Mucosa of descending colon (tissue), 3 donors: ENCODE measurements around the gene ZCCHC2. TPM values are rescaled to one million over a fixed set of nuclear protein-coding genes. Genes with fewer than 3 reads are reported as not detected.
A peak's percentile ranks its signal among the peaks of the same experiment; 100 is the strongest.

Source experiments
- ATAC-seq: fragments of 200-7000 bp; cut with Tn5 transposase; one replicate; pipeline ENCODE4 v1.9.1; 2020; ENCODE audit warnings: mild to moderate bottlenecking, moderate library complexity
- DNase-seq, 3 donors: peaks; one replicate each; pipeline ENCODE4 v3.0.0-alpha.2; 2020
- H3K36me3 ChIP-seq: fragments of 200-600 bp; one replicate; pipeline ENCODE4 v1.8.0; 2021; ENCODE audit warnings: low read depth, mild to moderate bottlenecking
- H3K4me1 ChIP-seq: fragments of 200-600 bp; one replicate; pipeline ENCODE4 v1.8.0; 2021; ENCODE audit warnings: low read depth, mild to moderate bottlenecking
- H3K4me3 ChIP-seq: fragments of 200-600 bp; one replicate; pipeline ENCODE4 v1.8.0; 2021; ENCODE audit warnings: mild to moderate bottlenecking
- H3K9me3 ChIP-seq: fragments of 200-600 bp; one replicate; pipeline ENCODE4 v1.8.0; 2021; ENCODE audit warnings: mild to moderate bottlenecking
- CTCF ChIP-seq: fragments of 200-600 bp; IDR thresholded peaks from one replicate; pipeline ENCODE4 v1.8.0; 2022; ENCODE audit warnings: antibody characterized with exemption, mild to moderate bottlenecking
- intact Hi-C, 2 donors: fragments of 100-400 bp; cut with DNase I in 1 of 2; cut with micrococcal nuclease in 1 of 2; formaldehyde crosslinking; loops; one replicate each; pipeline versions ENCODE4 v1.11.0 to v1.11.1; 2022; cut with DNase I, micrococcal nuclease
- total RNA-seq, 3 donors: library from RNA; stranded (reverse); fragmentation: NEBNext Ultra II Directional in 2 of 3; extraction: Animal tissue kit (Norgen Biotek cat#: 25700) in 2 of 3; gene quantifications; one replicate each; pipeline versions ENCODE4 v1.2.1 to v1.2.4, GENCODE V29; 2021 to 2023
- donor health status: DM: no; HTN: no; CAD: no; lungs with moderate emphysema.
- donor health status: DM: no; HTN: no; CAD: no.
- donor health status: DM: no; HTN: yes; CAD: no.

Gene ZCCHC2
- total RNA-seq, 3 donors from 2014 or later: 22.2 to 27.5 (median 26.0) TPM

DNA sequence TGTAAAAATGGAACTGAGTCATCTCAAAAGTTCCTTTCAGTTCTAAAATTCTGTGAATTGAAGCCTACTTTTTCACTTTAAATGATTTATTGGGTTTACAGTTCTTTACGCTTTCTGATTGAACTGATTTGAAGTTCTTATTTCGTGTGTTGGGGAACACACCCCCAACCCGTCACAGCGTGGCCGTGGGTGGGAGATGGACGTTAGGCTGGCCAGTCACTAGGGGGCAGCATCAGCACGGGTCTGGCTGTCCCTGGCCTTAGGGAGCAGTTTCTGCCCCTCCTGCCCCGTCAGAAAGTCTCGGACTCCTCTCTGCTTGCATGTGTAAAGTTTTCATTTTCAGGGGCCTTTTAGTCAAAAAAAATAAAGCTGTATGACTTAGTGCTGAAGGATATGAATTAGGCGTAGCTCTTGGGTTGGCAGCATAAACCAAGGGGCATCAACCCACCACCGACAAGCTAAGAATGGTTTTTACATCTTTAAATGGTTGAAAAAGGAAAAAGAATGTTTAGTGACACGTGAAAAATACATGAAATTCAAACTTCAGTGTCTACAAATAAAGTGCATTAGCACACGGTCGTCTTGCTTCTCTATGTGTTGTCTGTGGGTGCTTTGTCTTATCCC lies 63.4 kb downstream of the ZCCHC2 start:
- Histone ChIP-seq H3K9me3 (no peaks in the 10 kb centered on the region), H3K36me3 (no peaks in the 10 kb centered on the region), H3K4me3 (no peak overlapping the region), H3K4me1 (peaks cover 5% of the 10 kb centered on the region)
- DNase-seq (peak in 2 of 3 donors; percentile 70 to 71), ATAC-seq (peak; percentile 73)
- intact Hi-C loops: loop anchor here (5.0 to 10.0 kb wide), 2 partner anchors 396 to 399 kb away; no protein-coding TSS in a partner anchor
- TF ChIP-seq CTCF: peak; percentile 70

GRCh38 chr18:62586781-62587487 lies 64.1 kb downstream of the ZCCHC2 start:
- no peak for TF ChIP-seq CTCF
- H3K4me3 ChIP-seq: no peak overlapping the region
- H3K9me3 ChIP-seq: no peaks in the 10 kb centered on the region
- ATAC-seq (no peak), DNase-seq (no peak)
- H3K4me1 ChIP-seq: peaks cover 5% of the 10 kb centered on the region
- H3K36me3 ChIP-seq: no peaks in the 10 kb centered on the region
- intact Hi-C loops: loop anchor here (5.0 to 10.0 kb wide), 2 partner anchors 395 to 398 kb away; no protein-coding TSS in a partner anchor

DNA sequence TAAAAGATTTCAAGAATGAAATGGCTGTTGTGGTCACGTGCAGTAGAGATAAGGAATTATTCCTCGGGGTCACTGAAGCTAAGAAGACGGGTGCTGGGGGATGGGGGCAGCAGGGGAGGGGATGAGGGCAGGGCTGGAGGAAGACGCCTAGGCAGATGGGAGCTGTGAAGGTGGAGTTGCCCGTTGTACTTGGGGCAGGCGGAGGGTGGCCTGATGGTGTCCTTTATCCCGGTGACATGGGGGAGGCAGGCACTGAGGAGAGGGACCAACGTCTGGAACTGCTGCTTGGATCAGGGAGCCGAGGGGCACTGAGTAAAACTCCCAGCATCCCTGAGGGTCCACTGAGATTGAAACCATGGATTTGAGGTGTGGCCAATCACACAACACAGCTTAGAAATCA lies 64.9 kb downstream of the ZCCHC2 start:
- no peaks in the 10 kb centered on the region for H3K36me3 ChIP-seq
- H3K9me3 ChIP-seq: no peaks in the 10 kb centered on the region
- peaks cover 5% of the 10 kb centered on the region for H3K4me1 ChIP-seq
- no peak overlapping the region for H3K4me3 ChIP-seq
- no peak for ATAC-seq
- DNase-seq: no peak
- intact Hi-C loops: loop anchor here (5.0 to 10.0 kb wide), 2 partner anchors 395 to 397 kb away; no protein-coding TSS in a partner anchor
- no peak for TF ChIP-seq CTCF

DNA sequence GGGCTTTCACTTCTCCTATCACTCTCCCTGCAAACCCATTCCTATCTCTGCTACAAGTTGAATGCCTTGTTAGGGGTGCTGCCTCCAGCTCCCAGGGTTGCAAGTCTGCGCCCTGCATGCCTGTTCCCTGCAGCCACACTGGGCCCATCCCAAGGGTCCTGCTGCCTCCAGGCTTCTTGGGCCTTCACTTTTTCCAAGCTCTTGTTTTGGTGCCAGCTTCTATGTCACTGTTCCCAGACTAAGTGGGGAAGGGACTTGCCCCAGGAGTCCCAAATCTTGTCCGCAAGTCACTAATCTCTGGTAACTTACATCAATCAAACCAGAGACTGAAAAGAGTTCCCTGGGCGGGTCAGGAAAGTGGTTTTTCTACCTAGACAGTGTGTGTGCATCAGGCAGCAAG lies 65.4 kb downstream of the ZCCHC2 start:
- H3K36me3 ChIP-seq: no peaks in the 10 kb centered on the region
- DNase-seq (no peak), ATAC-seq (no peak)
- intact Hi-C loops: loop anchor here (5.0 to 10.0 kb wide), 2 partner anchors 394 to 397 kb away; no protein-coding TSS in a partner anchor
- no peak overlapping the region for H3K4me3 ChIP-seq
- H3K9me3 ChIP-seq: no peaks in the 10 kb centered on the region
- H3K4me1 ChIP-seq: peaks cover 5% of the 10 kb centered on the region
- TF ChIP-seq CTCF: no peak

DNA sequence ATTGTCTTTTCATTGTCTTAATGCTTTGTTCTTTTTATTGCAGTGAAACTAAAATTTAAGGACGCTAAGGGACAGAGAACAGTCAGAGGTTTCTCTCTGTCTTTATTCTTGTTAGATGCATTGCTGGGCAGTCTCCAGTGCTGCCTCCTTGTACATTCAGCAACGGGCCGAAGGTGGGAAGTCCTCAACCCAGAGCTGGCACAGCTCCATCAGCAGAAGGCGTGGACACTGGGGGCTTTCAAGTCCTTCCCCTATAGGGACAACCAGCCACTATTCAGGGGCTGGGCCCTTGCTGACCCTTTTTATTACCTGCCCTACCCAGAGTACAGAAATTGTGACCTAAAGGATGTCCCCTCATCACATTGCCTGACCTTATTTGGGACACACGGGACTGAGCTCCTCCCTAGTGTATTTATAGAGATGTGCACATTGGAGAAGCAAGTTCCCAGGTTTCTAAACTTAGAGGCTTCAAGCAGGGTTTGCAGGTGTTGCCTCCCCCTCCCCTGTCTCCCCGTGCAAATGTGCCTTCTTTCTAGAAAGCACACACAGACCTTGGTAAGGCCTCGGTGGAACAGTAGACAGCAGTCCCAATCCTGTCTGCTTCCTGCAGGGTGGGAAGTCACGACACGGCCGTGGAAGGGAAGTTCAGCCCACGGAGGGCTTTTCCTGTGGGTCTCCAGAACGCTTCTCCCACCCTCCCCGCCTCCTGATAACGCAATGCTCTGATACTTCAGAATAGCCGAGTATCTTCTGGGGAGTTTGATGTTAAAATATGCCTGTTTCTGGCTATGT lies 68.2 kb downstream of the ZCCHC2 start:
- intact Hi-C loops: no loop called here
- no peak for ATAC-seq

More for the DNA sequence above, 68.2 kb downstream of the ZCCHC2 start:
- H3K36me3 ChIP-seq: no peaks in the 10 kb centered on the region
- H3K9me3 ChIP-seq: no peaks in the 10 kb centered on the region
- H3K4me1 ChIP-seq: peaks cover 3% of the 10 kb centered on the region
- TF ChIP-seq CTCF: no peak
- no peak for DNase-seq
- H3K4me3 ChIP-seq: no peak overlapping the region
